ENCODE results near the gene ZNF436.

- TF ChIP-seq, protein P1, sequence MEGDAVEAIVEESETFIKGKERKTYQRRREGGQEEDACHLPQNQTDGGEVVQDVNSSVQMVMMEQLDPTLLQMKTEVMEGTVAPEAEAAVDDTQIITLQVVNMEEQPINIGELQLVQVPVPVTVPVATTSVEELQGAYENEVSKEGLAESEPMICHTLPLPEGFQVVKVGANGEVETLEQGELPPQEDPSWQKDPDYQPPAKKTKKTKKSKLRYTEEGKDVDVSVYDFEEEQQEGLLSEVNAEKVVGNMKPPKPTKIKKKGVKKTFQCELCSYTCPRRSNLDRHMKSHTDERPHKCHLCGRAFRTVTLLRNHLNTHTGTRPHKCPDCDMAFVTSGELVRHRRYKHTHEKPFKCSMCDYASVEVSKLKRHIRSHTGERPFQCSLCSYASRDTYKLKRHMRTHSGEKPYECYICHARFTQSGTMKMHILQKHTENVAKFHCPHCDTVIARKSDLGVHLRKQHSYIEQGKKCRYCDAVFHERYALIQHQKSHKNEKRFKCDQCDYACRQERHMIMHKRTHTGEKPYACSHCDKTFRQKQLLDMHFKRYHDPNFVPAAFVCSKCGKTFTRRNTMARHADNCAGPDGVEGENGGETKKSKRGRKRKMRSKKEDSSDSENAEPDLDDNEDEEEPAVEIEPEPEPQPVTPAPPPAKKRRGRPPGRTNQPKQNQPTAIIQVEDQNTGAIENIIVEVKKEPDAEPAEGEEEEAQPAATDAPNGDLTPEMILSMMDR (IDR thresholded peaks at IDR 0.05): no peak
- TF ChIP-seq EZH2 (IDR thresholded peaks at IDR 0.05; ENCODE audit: borderline replicate concordance, insufficient read depth, low read depth, low read length, poor library complexity, severe bottlenecking): no peak
Measured at GRCh38 chr1:23380719-23381118, 11.1 kb upstream of the ZNF436 start.
